ENCODE results near the gene SERHL2. TPM values are rescaled to one million over a fixed set of nuclear protein-coding genes. Genes with fewer than 3 reads are reported as not detected.

SERHL2 gene
- total RNA-seq, 2 donors from 2014 or later, result 12.6 to 12.8 TPM

- H3K27me3 Mint-ChIP-seq (ENCODE audit: insufficient read depth), result no peaks in the 10 kb centered on the region
- H3K36me3 Mint-ChIP-seq (ENCODE audit: low read depth), result peaks cover 14% of the 10 kb centered on the region
- 78 to 87% methylated on average over 12 to 20 of the region's 20 CpGs for WGBS, 2 experiments (ENCODE audit: insufficient coverage in 1 of 2, insufficient read length in 1 of 2)
- H3K9ac ChIP-seq (ENCODE audit: extremely low read depth, low read length, poor library complexity, severe bottlenecking), result no peak overlapping the region
- no peak overlapping the region for H3K27ac ChIP-seq (ENCODE audit: low read depth, low read length)
- H3K27ac Mint-ChIP-seq, result peak overlapping the region; percentile 45
- H3K4me1 ChIP-seq (ENCODE audit: control insufficient read depth, insufficient read depth, low read length), result peaks cover 5% of the 10 kb centered on the region
- H3K9me3 ChIP-seq (ENCODE audit: control insufficient read depth, low read length), result no peaks in the 10 kb centered on the region
- H3K36me3 ChIP-seq (ENCODE audit: control insufficient read depth, insufficient read depth, low read length), result peaks cover 12% of the 10 kb centered on the region
- TF ChIP-seq CTCF (conservative IDR thresholded peaks at IDR 0.05), result no peak
- H3K27me3 ChIP-seq (ENCODE audit: control insufficient read depth, insufficient read depth, low read length, poor library complexity, severe bottlenecking), result no peaks in the 10 kb centered on the region
- no peak overlapping the region for H3K4me3 Mint-ChIP-seq
- DNase-seq, result no peak
- no peaks in the 10 kb centered on the region for H3K9me3 Mint-ChIP-seq
- H3K4me3 ChIP-seq (ENCODE audit: low read length), result no peak overlapping the region
- peaks cover 20% of the 10 kb centered on the region for H3K4me1 Mint-ChIP-seq
Measured at GRCh38 chr22:42617155-42617983, 63.6 kb downstream of the SERHL2 start.

- Histone ChIP-seq H3K36me3 (ENCODE audit: control insufficient read depth, insufficient read depth, low read length) (peaks cover 8% of the 10 kb centered on the region), H3K27ac (ENCODE audit: low read depth, low read length) (no peak overlapping the region), H3K4me3 (ENCODE audit: low read length) (no peak overlapping the region), H3K4me1 (ENCODE audit: control insufficient read depth, insufficient read depth, low read length) (no peaks in the 10 kb centered on the region), H3K27me3 (ENCODE audit: control insufficient read depth, insufficient read depth, low read length, poor library complexity, severe bottlenecking) (no peaks in the 10 kb centered on the region), H3K9me3 (ENCODE audit: control insufficient read depth, low read length) (no peaks in the 10 kb centered on the region), H3K9ac (ENCODE audit: extremely low read depth, low read length, poor library complexity, severe bottlenecking) (no peak overlapping the region)
- Mint-ChIP-seq H3K4me3 (no peak overlapping the region), H3K27me3 (ENCODE audit: insufficient read depth) (no peaks in the 10 kb centered on the region), H3K36me3 (ENCODE audit: low read depth) (peaks cover 8% of the 10 kb centered on the region), H3K4me1 (peaks cover 10% of the 10 kb centered on the region), H3K27ac (peak overlapping the region; percentile 21), H3K9me3 (no peaks in the 10 kb centered on the region)
- 96 to 98% methylated on average over 27 to 35 of the region's 35 CpGs for WGBS, 2 experiments (ENCODE audit: insufficient coverage in 1 of 2, insufficient read length in 1 of 2)
- peak; percentile 21 for TF ChIP-seq CTCF (conservative IDR thresholded peaks at IDR 0.05)
- no peak for DNase-seq
Measured at GRCh38 chr22:42619261-42620063, 65.7 kb downstream of the SERHL2 start.

- Mint-ChIP-seq H3K27ac (no peak overlapping the region), H3K4me1 (peaks cover 10% of the 10 kb centered on the region), H3K27me3 (ENCODE audit: insufficient read depth) (no peaks in the 10 kb centered on the region), H3K4me3 (no peak overlapping the region), H3K36me3 (ENCODE audit: low read depth) (peaks cover 8% of the 10 kb centered on the region), H3K9me3 (no peaks in the 10 kb centered on the region)
- Histone ChIP-seq H3K27me3 (ENCODE audit: control insufficient read depth, insufficient read depth, low read length, poor library complexity, severe bottlenecking) (no peaks in the 10 kb centered on the region), H3K9me3 (ENCODE audit: control insufficient read depth, low read length) (no peaks in the 10 kb centered on the region), H3K27ac (ENCODE audit: low read depth, low read length) (no peak overlapping the region), H3K4me3 (ENCODE audit: low read length) (no peak overlapping the region), H3K36me3 (ENCODE audit: control insufficient read depth, insufficient read depth, low read length) (peaks cover 8% of the 10 kb centered on the region), H3K4me1 (ENCODE audit: control insufficient read depth, insufficient read depth, low read length) (no peaks in the 10 kb centered on the region), H3K9ac (ENCODE audit: extremely low read depth, low read length, poor library complexity, severe bottlenecking) (no peak overlapping the region)
- WGBS, 2 experiments (ENCODE audit: insufficient coverage in 1 of 2, insufficient read length in 1 of 2), result 91 to 94% methylated on average over 3 to 4 of the region's 4 CpGs
- DNase-seq, result no peak
- TF ChIP-seq CTCF (conservative IDR thresholded peaks at IDR 0.05), result no peak
Measured at GRCh38 chr22:42620084-42620483, 66.3 kb downstream of the SERHL2 start.

Data from endodermal cell (in vitro differentiated cells).